CD4-positive, alpha-beta T cell treated with Interferon gamma for 1 hour (primary cell): ENCODE data around the gene CD55.

Source experiments
- DNase-seq: peaks from one replicate; pipeline ENCODE4 v3.0.0-alpha.2; 2020

Gene CD55

GRCh38 chr1:207331354-207332313, 10.2 kb downstream of the CD55 start:
- no peak for DNase-seq

- DNase-seq = peak; percentile 15
Measured at GRCh38 chr1:207333009-207333600, 11.6 kb downstream of the CD55 start.

DNA sequence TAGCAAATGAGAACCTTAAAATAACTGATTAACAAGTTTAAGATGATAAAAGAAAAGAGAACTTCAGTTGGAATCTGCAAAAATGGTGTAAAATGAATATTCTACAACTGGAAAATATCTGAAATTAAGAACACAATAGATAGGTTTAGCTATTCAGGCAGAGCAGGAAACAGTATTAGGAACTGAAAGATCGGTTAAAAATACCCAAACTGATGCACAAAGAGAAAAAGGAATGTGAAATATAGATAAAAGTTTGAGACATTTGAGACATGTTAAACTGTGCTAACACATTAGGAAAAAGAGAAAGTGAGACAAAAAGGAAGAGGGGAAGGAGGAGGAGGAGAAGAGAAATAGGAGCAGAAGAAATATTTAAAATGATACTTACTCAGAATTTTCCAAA, 12.1 kb downstream of the CD55 start:
- no peak for DNase-seq

- DNase-seq = no peak
Measured at GRCh38 chr1:207334337-207334736, 12.9 kb downstream of the CD55 start.

- DNase-seq = no peak
Measured at GRCh38 chr1:207335138-207335537, 13.7 kb downstream of the CD55 start.

GRCh38 chr1:207335695-207336363, 14.4 kb downstream of the CD55 start:
- peak; percentile 60 for DNase-seq

DNA sequence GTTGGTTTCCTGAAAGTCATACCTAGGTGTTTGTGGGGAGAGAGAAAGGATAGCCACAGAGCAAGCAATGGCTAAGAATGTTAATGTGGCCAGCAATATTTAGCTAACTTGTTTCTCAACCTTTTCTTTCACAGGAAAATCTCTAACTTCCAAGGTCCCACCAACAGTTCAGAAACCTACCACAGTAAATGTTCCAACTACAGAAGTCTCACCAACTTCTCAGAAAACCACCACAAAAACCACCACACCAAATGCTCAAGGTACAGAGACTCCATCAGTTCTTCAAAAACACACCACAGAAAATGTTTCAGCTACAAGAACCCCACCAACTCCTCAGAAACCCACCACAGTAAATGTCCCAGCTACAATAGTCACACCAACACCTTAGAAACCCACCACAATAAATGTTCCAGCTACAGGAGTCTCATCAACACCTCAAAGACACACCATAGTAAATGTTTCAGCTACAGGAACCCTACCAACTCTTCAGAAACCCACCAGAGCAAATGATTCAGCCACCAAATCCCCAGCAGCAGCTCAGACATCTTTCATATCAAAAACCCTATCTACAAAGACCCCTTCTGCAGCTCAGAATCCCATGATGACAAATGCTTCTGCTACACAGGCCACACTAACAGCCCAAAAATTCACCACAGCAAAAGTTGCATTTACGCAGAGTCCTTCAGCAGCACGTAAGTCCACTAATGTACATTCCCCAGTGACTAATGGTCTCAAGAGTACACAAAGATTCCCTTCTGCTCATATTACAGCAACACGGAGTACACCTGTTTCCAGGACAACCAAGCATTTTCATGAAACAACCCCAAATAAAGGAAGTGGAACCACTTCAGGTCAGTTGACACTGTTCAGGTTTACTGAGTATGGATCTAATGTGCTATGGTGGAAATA, 15.3 kb downstream of the CD55 start:
- DNase-seq = peak; percentile 56

DNA sequence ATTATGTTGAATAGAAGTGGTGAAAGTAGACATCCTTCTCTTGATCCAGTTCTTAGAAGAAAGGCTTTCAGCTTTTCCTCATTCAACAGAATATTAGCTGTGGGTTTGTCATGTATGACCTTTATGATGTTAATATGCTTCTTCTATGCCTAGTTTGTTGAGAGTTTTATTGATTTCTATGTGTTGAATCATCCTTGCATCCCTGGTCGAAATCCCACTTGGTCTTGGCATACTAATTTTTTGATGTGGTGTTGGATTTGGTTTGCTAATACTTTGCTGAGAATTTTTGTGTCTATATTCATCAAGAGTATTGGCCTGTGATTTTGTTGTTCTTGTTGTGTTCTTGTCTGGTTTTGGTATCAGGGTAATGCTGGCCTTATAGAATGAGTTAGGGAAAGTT, 20.9 kb downstream of the CD55 start:
- DNase-seq = no peak

DNA sequence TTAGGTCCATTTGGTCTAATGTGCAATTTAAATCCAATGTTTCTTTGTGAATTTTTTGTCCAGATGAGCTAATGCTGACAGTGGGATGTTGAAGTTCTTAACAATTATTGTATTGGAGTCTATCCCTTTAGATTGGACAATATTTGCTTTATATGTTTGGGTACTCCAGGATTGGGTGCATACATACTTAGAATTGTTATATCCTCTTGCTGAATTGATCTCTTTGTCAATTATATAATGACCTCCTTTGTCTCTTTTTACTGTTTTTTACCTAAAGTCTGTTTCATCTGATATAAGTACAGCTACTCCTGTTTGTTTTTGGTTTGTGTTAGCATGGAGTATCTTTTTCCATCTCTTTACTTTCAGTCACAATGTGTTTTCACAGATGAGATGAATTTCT, 22.2 kb downstream of the CD55 start:
- no peak for DNase-seq

GRCh38 chr1:207344221-207344620, 22.7 kb downstream of the CD55 start:
- DNase-seq = no peak

- DNase-seq = no peak
Measured at GRCh38 chr1:207345644-207346477, 24.4 kb downstream of the CD55 start.

- no peak for DNase-seq
Measured at GRCh38 chr1:207346513-207346912, 25.0 kb downstream of the CD55 start.

DNA sequence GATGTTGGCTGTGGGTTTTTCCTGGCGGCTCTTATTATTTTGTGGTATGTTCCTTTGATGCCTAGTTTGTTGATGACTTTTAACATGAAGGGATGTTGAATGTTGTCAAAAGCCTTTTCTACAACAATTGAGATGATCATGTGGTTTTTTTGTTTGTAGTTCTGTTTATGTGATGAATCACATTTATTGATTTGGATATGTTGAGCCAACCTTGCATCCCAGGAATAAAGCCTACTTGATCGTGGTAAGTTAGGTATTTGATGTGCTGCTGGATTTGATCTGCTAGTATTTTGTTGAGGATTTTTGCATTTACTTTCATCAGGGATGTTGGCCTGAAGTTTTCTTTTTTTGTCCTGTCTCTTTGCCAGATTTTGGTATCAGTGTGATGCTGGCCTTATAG, 28.5 kb downstream of the CD55 start:
- DNase-seq = no peak

- no peak for DNase-seq
Measured at GRCh38 chr1:207352554-207352953, 31.1 kb downstream of the CD55 start.

- DNase-seq = no peak
Measured at GRCh38 chr1:207355060-207355459, 33.6 kb downstream of the CD55 start.

DNA sequence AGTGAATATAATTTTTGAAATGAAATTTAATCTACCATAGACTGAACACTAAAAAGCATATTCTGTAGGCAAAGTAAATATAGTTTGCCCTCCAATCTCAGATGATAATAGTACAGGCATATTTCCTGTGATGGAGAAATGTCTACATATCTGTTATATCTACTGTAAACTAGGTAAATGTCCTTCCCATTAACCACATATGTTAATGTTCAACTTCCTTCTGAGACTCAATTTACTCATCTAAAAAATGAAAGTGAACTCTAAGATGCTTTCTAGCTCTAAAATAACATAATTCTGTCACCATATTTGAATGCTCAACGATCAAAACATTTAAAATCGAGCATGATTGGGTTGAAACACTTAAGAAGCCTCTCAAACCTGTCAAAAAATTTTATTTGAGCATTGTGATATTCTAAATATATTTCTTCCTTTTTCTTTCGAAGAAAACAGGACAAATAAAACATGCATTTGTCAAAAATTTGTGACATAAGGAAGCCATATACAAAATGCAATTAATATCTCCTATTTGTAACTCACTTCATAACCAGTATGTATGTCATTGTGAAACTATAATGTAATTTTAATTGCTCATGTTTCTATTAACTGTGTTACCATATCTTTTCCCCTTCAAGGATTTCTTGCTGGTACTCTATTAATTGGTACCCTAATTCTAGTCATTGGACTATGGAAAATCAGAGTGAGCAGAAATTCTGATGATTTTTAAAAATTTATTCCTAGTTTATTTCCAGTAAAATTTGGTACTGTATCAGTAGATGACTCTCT, 34.2 kb downstream of the CD55 start:
- no peak for DNase-seq

DNA sequence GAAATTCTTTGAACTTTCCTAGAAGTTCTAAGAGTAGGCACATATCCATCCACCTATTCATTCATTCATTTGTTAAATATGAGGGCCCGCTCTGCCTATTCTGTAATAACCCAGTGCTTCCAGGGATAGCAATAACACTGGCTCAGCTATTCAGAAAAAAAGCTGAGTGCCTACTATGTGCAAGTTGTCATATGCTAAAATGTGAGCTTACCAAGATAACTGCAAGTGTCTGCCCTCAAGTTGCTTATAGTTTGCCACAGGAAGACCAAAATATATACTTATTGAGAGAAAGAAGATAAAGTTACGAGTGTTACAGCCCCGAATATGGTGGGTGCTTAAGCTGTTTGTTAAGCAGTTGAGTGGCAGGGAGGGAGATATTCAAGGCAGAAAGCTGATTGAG, 39.6 kb downstream of the CD55 start:
- DNase-seq = no peak

GRCh38 chr1:207361889-207362288, 40.4 kb downstream of the CD55 start:
- DNase-seq = no peak

GRCh38 chr1:207362962-207363860, 41.7 kb downstream of the CD55 start:
- no peak for DNase-seq

GRCh38 chr1:207363871-207364270, 42.4 kb downstream of the CD55 start:
- no peak for DNase-seq
